ENCODE data around the gene MICAL2.

The MICAL2 gene

GRCh38 chr11:12291766-12292165 is 181.4 kb downstream of the MICAL2 start:
- no peak for DNase-seq

GRCh38 chr11:12292766-12293165 is 182.4 kb downstream of the MICAL2 start:
- DNase-seq, result no peak

GRCh38 chr11:12293486-12293885 is 183.1 kb downstream of the MICAL2 start:
- DNase-seq, result no peak

GRCh38 chr11:12294613-12295012 is 184.2 kb downstream of the MICAL2 start:
- DNase-seq, result no peak

- no peak for DNase-seq
These were observed 185.6 kb downstream of the MICAL2 start for GRCh38 chr11:12295943-12296342.

- no peak for DNase-seq
These were observed 188.2 kb downstream of the MICAL2 start for GRCh38 chr11:12298610-12299009.

- no peak for DNase-seq
These were observed 191.0 kb downstream of the MICAL2 start for GRCh38 chr11:12301379-12301778.

- no peak for DNase-seq
These were observed 193.2 kb downstream of the MICAL2 start for GRCh38 chr11:12303421-12304149.

GRCh38 chr11:12306830-12307229 is 196.4 kb downstream of the MICAL2 start:
- no peak for DNase-seq

- DNase-seq, result no peak
These were observed 201.7 kb downstream of the MICAL2 start for GRCh38 chr11:12312132-12312531.

Measured in stimulated activated CD4-positive, alpha-beta T cell treated with anti-CD3 and anti-CD28 coated beads, Interleukin-2, amount 100 ng/mL, for 24 hours (primary cell).